H9 (cell line): ENCODE data around the gene GPR155. TPM values are rescaled to one million over a fixed set of nuclear protein-coding genes. Genes with fewer than 3 reads are reported as not detected.

Source experiments
- DNase-seq: peaks from one replicate; pipeline ENCODE4 v3.0.0-alpha.2; 2017
- H2AFZ ChIP-seq: one replicate; pipeline ENCODE4 v1.6.1; 2013; ENCODE audit warnings: mild to moderate bottlenecking, low read length, control low read depth, moderate library complexity
- H2AK5ac ChIP-seq: 2 replicates; pipeline ENCODE4 v1.6.1; 2013; ENCODE audit warnings: low read length, control low read depth, mixed read lengths; ENCODE audit not compliant: insufficient read length
- H2BK120ac ChIP-seq: one replicate; pipeline ENCODE4 v1.6.1; 2013; ENCODE audit warnings: low read depth, mild to moderate bottlenecking, low read length, control low read depth, inconsistent platforms; ENCODE audit not compliant: poor library complexity, severe bottlenecking
- H2BK12ac ChIP-seq: 2 replicates; pipeline ENCODE4 v1.6.1; 2013; ENCODE audit warnings: low read length, control low read depth, mixed read lengths, low read depth; ENCODE audit not compliant: insufficient read length
- H2BK15ac ChIP-seq: 2 replicates; pipeline ENCODE4 v1.6.1; 2013; ENCODE audit warnings: low read depth, low read length, control low read depth
- H2BK20ac ChIP-seq: one replicate; pipeline ENCODE4 v1.6.1; 2013; ENCODE audit warnings: low read depth, mild to moderate bottlenecking, low read length, control low read depth, inconsistent platforms; ENCODE audit not compliant: poor library complexity, severe bottlenecking
- H2BK5ac ChIP-seq: 2 replicates; pipeline ENCODE4 v1.6.1; 2013; ENCODE audit warnings: low read length, control low read depth, mixed read lengths; ENCODE audit not compliant: insufficient read length
- H3K14ac ChIP-seq: 2 replicates; pipeline ENCODE4 v1.6.1; 2013; ENCODE audit warnings: low read length, control low read depth; ENCODE audit not compliant: insufficient read depth
- H3K18ac ChIP-seq: 2 replicates; pipeline ENCODE4 v1.6.1; 2013; ENCODE audit warnings: low read depth, mild to moderate bottlenecking, mixed read lengths, low read length, control low read depth; ENCODE audit not compliant: insufficient read length
- H3K23ac ChIP-seq: 2 replicates; pipeline ENCODE4 v1.6.1; 2013; ENCODE audit warnings: low read length, control low read depth, mixed read lengths, low read depth; ENCODE audit not compliant: insufficient read length
- H3K23me2 ChIP-seq: 2 replicates; pipeline ENCODE4 v1.6.1; 2013; ENCODE audit warnings: low read depth, mild to moderate bottlenecking, mixed read lengths, low read length, control low read depth; ENCODE audit not compliant: insufficient read length, poor library complexity, severe bottlenecking
- H3K27ac ChIP-seq: 2 replicates; pipeline ENCODE4 v1.5.1; 2013; ENCODE audit warnings: low read length, control low read depth, mixed read lengths, low read depth; ENCODE audit not compliant: insufficient read length
- H3K27me3 ChIP-seq: 2 replicates; pipeline ENCODE4 v1.6.1; 2013; ENCODE audit warnings: low read length, control low read depth, inconsistent platforms; ENCODE audit not compliant: insufficient read depth
- H3K4ac ChIP-seq: 2 replicates; pipeline ENCODE4 v1.6.1; 2013; ENCODE audit warnings: low read depth, mild to moderate bottlenecking, control low read depth, inconsistent platforms, low read length, moderate library complexity
- H3K4me1 ChIP-seq: 2 replicates; pipeline ENCODE4 v1.6.1; 2013; ENCODE audit warnings: low read length, control low read depth, inconsistent platforms; ENCODE audit not compliant: insufficient read depth
- H3K4me2 ChIP-seq: 2 replicates; pipeline ENCODE4 v1.6.1; 2013; ENCODE audit warnings: low read length, control low read depth, mixed read lengths; ENCODE audit not compliant: insufficient read length, insufficient read depth
- H3K56ac ChIP-seq: 2 replicates; pipeline ENCODE4 v1.6.1; 2013; ENCODE audit warnings: low read depth, mild to moderate bottlenecking, mixed read lengths, low read length, control low read depth; ENCODE audit not compliant: insufficient read length
- H3K79me1 ChIP-seq: 2 replicates; pipeline ENCODE4 v1.6.1; 2013; ENCODE audit warnings: low read depth, mild to moderate bottlenecking, moderate library complexity, low read length, control low read depth, inconsistent platforms; ENCODE audit not compliant: insufficient read depth, poor library complexity, severe bottlenecking
- H3K79me2 ChIP-seq: 2 replicates; pipeline ENCODE4 v1.6.1; 2013; ENCODE audit warnings: low read length, control low read depth, inconsistent platforms; ENCODE audit not compliant: insufficient read depth
- H3K9ac ChIP-seq: 2 replicates; pipeline ENCODE4 v1.6.1; 2013; ENCODE audit warnings: low read length, control low read depth, mixed read lengths; ENCODE audit not compliant: insufficient read length; ENCODE audit errors: extremely low read depth
- H3K9me3 ChIP-seq: one replicate; pipeline ENCODE4 v1.6.1; 2013; ENCODE audit warnings: low read depth, low read length, inconsistent platforms; ENCODE audit not compliant: control insufficient read depth
- H3T11ph ChIP-seq: one replicate; pipeline ENCODE4 v1.6.1; 2013; ENCODE audit warnings: mild to moderate bottlenecking, low read length, control low read depth, inconsistent platforms
- H4K20me1 ChIP-seq: one replicate; pipeline ENCODE4 v1.6.1; 2013; ENCODE audit not compliant: control insufficient read depth, insufficient read length, insufficient read depth
- H4K5ac ChIP-seq: 2 replicates; pipeline ENCODE4 v1.6.1; 2013; ENCODE audit warnings: low read depth, mild to moderate bottlenecking, mixed read lengths, low read length, control low read depth; ENCODE audit not compliant: insufficient read length
- H4K8ac ChIP-seq: replicated peaks from 2 replicates; pipeline ENCODE4 v1.6.1; 2013; ENCODE audit warnings: low read length, control low read depth, mixed read lengths, low read depth; ENCODE audit not compliant: insufficient read length
- H4K91ac ChIP-seq: 2 replicates; pipeline ENCODE4 v1.6.1; 2013; ENCODE audit warnings: low read depth, mild to moderate bottlenecking, moderate library complexity, mixed read lengths, low read length, control low read depth; ENCODE audit not compliant: insufficient read length
- H3K27ac Mint-ChIP-seq, 3 experiments: 2 replicates in 2 of 3; 3 replicates in 1 of 3; pipeline ENCODE4 v1.8.0; 2020 to 2021; ENCODE audit warnings: mixed read lengths in 3 of 3, mild to moderate bottlenecking in 1 of 3, moderate library complexity in 1 of 3
- H3K27me3 Mint-ChIP-seq: 2 replicates; pipeline ENCODE4 v1.8.0; 2021; ENCODE audit warnings: low read depth, mild to moderate bottlenecking, moderate library complexity, mixed read lengths
- H3K36me3 Mint-ChIP-seq, 3 experiments: 2 replicates in 2 of 3; 3 replicates in 1 of 3; pipeline ENCODE4 v1.8.0; 2020 to 2021; ENCODE audit warnings: low read depth in 3 of 3, mixed read lengths in 3 of 3; ENCODE audit not compliant: insufficient read depth in 1 of 3
- H3K4me1 Mint-ChIP-seq, 2 experiments: 2 replicates each; pipeline ENCODE4 v1.8.0; 2020; ENCODE audit warnings: mixed read lengths in 2 of 2
- H3K4me3 Mint-ChIP-seq, 2 experiments: 2 replicates in 1 of 2; 3 replicates in 1 of 2; pipeline ENCODE4 v1.8.0; 2020 to 2021; ENCODE audit warnings: mild to moderate bottlenecking in 2 of 2, mixed read lengths in 2 of 2, moderate library complexity in 1 of 2
- H3K9me3 Mint-ChIP-seq, 2 experiments: 2 replicates in 1 of 2; 3 replicates in 1 of 2; pipeline ENCODE4 v1.8.0; 2020; ENCODE audit warnings: mild to moderate bottlenecking in 2 of 2, mixed read lengths in 2 of 2, moderate library complexity in 1 of 2
- WGBS: extraction: QIAGEN DNeasy Blood & Tissue Kit; methylation state at CpG from one replicate; pipeline ENCODE4 v1.1.7; 2013; ENCODE audit warnings: missing lambda C conversion rate, low lambda C conversion rate, mixed read lengths; ENCODE audit not compliant: insufficient read length; ENCODE audit errors: extremely low coverage; 5-methylcytosine and 5-hydroxymethylcytosine counted together
- total RNA-seq: library from RNA; stranded (reverse); gene quantifications from 2 replicates; pipeline ENCODE4 v1.2.1, GENCODE V29; 2021
- TF ChIP-seq, protein P1 (sequence below): fragments of 200-600 bp; sonication (generic); conservative IDR thresholded peaks from 3 replicates; pipeline ENCODE4 v1.8.0; 2021; ENCODE audit warnings: antibody characterized with exemption, mild to moderate bottlenecking

GPR155 gene
- total RNA-seq, 1 experiment from 2014 or later: 0.35 TPM

DNA sequence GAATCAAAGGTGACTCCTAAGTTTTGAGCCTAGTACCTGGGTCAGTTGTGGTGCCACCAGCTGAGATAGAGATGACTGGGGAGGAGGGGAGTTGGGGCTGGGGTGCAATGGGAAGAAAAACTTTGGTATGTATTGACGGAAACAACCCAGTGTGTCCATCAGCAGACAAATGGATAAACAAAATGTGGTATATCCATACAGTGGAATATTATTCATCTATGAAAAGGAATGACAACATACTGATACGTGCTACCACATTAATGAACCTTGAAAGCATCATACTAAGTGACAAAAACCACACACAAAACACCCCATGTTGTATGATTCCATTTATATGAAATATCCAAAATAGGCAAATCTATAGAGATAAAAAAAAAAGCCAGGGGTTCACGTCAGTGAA lies 41.1 kb upstream of the GPR155 start:
- H4K91ac ChIP-seq: no peak overlapping the region
- no peaks in the 10 kb centered on the region for H3K79me1 ChIP-seq
- no peak overlapping the region for H3K4me3 Mint-ChIP-seq
- no peak overlapping the region for H2BK5ac ChIP-seq
- peaks cover 1 to 10% (median 6%) of the 10 kb centered on the region in 3 experiments; a peak in 4 of 7 replicates for H3K36me3 Mint-ChIP-seq
- H3K23me2 ChIP-seq: no peaks in the 10 kb centered on the region
- no peak overlapping the region for H2BK12ac ChIP-seq
- H3K4me2 ChIP-seq: no peak overlapping the region
- no peak overlapping the region for H4K8ac ChIP-seq
- no peaks in the 10 kb centered on the region for H3K9me3 ChIP-seq
- no peak overlapping the region for H3K18ac ChIP-seq
- no peak overlapping the region for H3K4ac ChIP-seq
- H3K14ac ChIP-seq: no peak overlapping the region
- no peaks in the 10 kb centered on the region for H4K20me1 ChIP-seq
- no peak overlapping the region for H2BK15ac ChIP-seq
- no peak overlapping the region for H3K9ac ChIP-seq
- H3K9me3 Mint-ChIP-seq: peaks cover 15 to 18% of the 10 kb centered on the region in 2 experiments
- no peak overlapping the region for H3K56ac ChIP-seq
- H2BK120ac ChIP-seq: no peak overlapping the region
- TF ChIP-seq, protein P1, sequence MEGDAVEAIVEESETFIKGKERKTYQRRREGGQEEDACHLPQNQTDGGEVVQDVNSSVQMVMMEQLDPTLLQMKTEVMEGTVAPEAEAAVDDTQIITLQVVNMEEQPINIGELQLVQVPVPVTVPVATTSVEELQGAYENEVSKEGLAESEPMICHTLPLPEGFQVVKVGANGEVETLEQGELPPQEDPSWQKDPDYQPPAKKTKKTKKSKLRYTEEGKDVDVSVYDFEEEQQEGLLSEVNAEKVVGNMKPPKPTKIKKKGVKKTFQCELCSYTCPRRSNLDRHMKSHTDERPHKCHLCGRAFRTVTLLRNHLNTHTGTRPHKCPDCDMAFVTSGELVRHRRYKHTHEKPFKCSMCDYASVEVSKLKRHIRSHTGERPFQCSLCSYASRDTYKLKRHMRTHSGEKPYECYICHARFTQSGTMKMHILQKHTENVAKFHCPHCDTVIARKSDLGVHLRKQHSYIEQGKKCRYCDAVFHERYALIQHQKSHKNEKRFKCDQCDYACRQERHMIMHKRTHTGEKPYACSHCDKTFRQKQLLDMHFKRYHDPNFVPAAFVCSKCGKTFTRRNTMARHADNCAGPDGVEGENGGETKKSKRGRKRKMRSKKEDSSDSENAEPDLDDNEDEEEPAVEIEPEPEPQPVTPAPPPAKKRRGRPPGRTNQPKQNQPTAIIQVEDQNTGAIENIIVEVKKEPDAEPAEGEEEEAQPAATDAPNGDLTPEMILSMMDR: no peak
- no peaks in the 10 kb centered on the region for H3K27me3 ChIP-seq
- H3K23ac ChIP-seq: no peak overlapping the region
- no peak overlapping the region for H3T11ph ChIP-seq
- no peak overlapping the region for H3K27ac Mint-ChIP-seq
- no peak overlapping the region for H2AFZ ChIP-seq
- no peak overlapping the region for H3K27ac ChIP-seq
- H3K4me1 Mint-ChIP-seq: no peaks in the 10 kb centered on the region
- no peaks in the 10 kb centered on the region for H3K79me2 ChIP-seq
- DNase-seq: no peak
- no peak overlapping the region for H2AK5ac ChIP-seq
- no CpG with 5 or more reads among the region's 3 CpGs for WGBS
- no peak overlapping the region for H4K5ac ChIP-seq
- no peaks in the 10 kb centered on the region for H3K4me1 ChIP-seq
- H2BK20ac ChIP-seq: no peak overlapping the region
- H3K27me3 Mint-ChIP-seq: peaks cover 4% of the 10 kb centered on the region
